Thoracic aorta (tissue), 2 donors: Measurements from ENCODE around the gene ZBTB7C. TPM values are rescaled to one million over a fixed set of nuclear protein-coding genes. Genes with fewer than 3 reads are reported as not detected.

ENCODE experiments used
- ATAC-seq: fragments of 150-250 bp; one replicate; pipeline ENCODE4 v1.8.0; 2017; ENCODE audit warnings: low read depth; ENCODE audit not compliant: insufficient number of reproducible peaks, low FRiP score
- DNase-seq: peaks from one replicate; pipeline ENCODE4 v3.0.0-alpha.2; 2020; ENCODE audit warnings: low spot score
- H3K27ac ChIP-seq, 2 donors: fragments of 200-600 bp; sonication (generic); 1 replicate in 1 of 2; 2 replicates in 1 of 2; pipeline ENCODE4 v1.5.1; 2016; ENCODE audit warnings: mild to moderate bottlenecking in 2 of 2, moderate library complexity in 2 of 2
- H3K27me3 ChIP-seq: fragments of 200-600 bp; sonication (generic); replicated peaks from 2 replicates; pipeline ENCODE4 v1.6.0; 2016; ENCODE audit warnings: mild to moderate bottlenecking; ENCODE audit not compliant: insufficient read depth
- H3K36me3 ChIP-seq: fragments of 200-600 bp; sonication (generic); one replicate; pipeline ENCODE4 v1.5.1; 2016
- H3K4me1 ChIP-seq, 2 donors: fragments of 200-600 bp; sonication (generic); 1 replicate in 1 of 2; 2 replicates in 1 of 2; pipeline versions ENCODE4 v1.5.1 to v1.6.0; 2016; ENCODE audit warnings: low read depth in 2 of 2, mild to moderate bottlenecking in 1 of 2; ENCODE audit not compliant: control insufficient read depth in 1 of 2
- H3K4me3 ChIP-seq: fragments of 200-600 bp; sonication (generic); 2 replicates; pipeline ENCODE4 v1.5.1; 2016; ENCODE audit warnings: mild to moderate bottlenecking
- H3K9me3 ChIP-seq: fragments of 200-600 bp; sonication (generic); 2 replicates; pipeline ENCODE4 v1.5.1; 2016
- total RNA-seq, 2 donors: library from RNA; depleted of rRNA; stranded (reverse); fragments of >200 nt; gene quantifications; one replicate each; pipeline versions ENCODE4 v1.1.0 to v1.2.3, GENCODE V29; 2016
- TF ChIP-seq, protein P1 (sequence below): fragments of 200-600 bp; sonication (generic); IDR thresholded peaks from one replicate; pipeline ENCODE4 v1.5.1; 2019; ENCODE audit warnings: antibody characterized with exemption

The ZBTB7C gene
- total RNA-seq, 2 donors from 2014 or later: 9.6 to 10.9 TPM

DNA sequence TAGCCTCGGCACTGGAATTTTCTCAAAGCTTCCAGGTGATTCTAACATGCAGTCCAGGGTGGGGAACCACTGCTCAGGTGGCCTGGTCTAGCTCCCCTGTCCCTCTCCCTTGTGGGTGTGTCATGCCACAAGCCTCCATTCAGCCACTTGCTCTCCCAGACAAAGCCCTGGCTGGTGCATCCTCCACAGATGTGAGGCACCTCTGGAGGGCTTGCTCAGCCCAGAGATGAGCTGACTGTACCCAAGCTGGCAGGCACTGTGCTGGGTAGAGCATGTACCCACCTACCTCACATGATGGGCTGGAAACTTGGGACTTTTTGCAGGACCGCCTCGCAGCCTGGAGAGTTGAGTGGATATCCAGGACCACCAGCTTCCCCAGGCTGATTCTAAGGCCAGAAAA is 88.1 kb downstream of the ZBTB7C start:
- Histone ChIP-seq H3K9me3 (no peaks in the 10 kb centered on the region), H3K27me3 (no peaks in the 10 kb centered on the region), H3K36me3 (no peaks in the 10 kb centered on the region), H3K4me1 (peaks cover 0 to 5% of the 10 kb centered on the region in 2 donors), H3K27ac (no peak overlapping the region), H3K4me3 (no peak overlapping the region)
- TF ChIP-seq, protein P1, sequence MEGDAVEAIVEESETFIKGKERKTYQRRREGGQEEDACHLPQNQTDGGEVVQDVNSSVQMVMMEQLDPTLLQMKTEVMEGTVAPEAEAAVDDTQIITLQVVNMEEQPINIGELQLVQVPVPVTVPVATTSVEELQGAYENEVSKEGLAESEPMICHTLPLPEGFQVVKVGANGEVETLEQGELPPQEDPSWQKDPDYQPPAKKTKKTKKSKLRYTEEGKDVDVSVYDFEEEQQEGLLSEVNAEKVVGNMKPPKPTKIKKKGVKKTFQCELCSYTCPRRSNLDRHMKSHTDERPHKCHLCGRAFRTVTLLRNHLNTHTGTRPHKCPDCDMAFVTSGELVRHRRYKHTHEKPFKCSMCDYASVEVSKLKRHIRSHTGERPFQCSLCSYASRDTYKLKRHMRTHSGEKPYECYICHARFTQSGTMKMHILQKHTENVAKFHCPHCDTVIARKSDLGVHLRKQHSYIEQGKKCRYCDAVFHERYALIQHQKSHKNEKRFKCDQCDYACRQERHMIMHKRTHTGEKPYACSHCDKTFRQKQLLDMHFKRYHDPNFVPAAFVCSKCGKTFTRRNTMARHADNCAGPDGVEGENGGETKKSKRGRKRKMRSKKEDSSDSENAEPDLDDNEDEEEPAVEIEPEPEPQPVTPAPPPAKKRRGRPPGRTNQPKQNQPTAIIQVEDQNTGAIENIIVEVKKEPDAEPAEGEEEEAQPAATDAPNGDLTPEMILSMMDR: no peak
- DNase-seq (no peak), ATAC-seq (no peak)

GRCh38 chr18:48320639-48320945 is 88.6 kb downstream of the ZBTB7C start:
- H3K4me1 ChIP-seq: peaks cover 0 to 5% of the 10 kb centered on the region in 2 donors
- no peaks in the 10 kb centered on the region for H3K27me3 ChIP-seq
- ATAC-seq: no peak
- no peaks in the 10 kb centered on the region for H3K36me3 ChIP-seq
- no peak for DNase-seq
- H3K4me3 ChIP-seq: no peak overlapping the region
- no peaks in the 10 kb centered on the region for H3K9me3 ChIP-seq
- TF ChIP-seq, protein P1: no peak
- no peak overlapping the region for H3K27ac ChIP-seq

DNA sequence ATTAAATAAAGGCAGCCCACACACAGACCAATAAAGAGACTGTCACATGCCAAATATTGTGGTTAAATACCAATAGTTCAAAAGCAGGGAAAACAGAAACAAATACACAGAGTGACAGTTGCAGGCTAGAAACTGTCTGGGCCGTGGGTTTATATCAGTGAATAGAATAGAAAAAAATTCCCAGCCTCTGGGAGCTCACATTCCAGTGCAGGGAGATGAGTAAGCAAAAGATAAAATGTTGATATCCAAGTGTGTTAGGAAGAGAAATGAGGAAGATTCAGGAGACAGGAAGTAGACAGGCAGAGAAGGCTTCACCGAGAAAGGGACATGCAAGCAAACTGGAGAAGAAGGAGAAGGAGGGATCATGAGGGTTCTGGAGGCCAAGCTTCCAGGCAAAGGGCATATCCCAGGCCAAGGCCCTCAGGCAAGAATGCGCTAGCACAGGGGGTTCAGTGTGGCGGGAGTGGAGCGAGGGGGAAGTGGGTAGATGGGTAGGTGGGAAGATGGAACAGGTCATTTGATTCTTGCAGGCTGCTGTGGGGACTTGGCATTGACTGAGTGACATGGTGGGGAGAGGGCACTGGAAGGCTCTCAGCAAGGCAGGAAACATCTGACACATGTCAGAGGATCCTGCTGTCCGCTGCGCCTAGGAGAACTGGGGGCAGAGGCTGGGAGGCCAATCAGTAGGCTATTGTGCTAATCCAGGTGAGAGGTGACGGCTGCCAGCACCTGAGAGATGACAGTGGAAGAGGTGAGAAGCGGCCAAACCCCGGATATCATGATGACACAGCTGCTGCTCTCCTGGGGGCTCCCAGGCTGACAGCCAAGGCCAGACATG is 89.2 kb downstream of the ZBTB7C start:
- ATAC-seq (no peak), DNase-seq (no peak)
- TF ChIP-seq, protein P1: no peak
- no peak overlapping the region for H3K27ac ChIP-seq
- peaks cover 0 to 5% of the 10 kb centered on the region in 2 donors for H3K4me1 ChIP-seq
- no peaks in the 10 kb centered on the region for H3K27me3 ChIP-seq
- H3K4me3 ChIP-seq: no peak overlapping the region
- no peaks in the 10 kb centered on the region for H3K36me3 ChIP-seq
- H3K9me3 ChIP-seq: no peaks in the 10 kb centered on the region

DNA sequence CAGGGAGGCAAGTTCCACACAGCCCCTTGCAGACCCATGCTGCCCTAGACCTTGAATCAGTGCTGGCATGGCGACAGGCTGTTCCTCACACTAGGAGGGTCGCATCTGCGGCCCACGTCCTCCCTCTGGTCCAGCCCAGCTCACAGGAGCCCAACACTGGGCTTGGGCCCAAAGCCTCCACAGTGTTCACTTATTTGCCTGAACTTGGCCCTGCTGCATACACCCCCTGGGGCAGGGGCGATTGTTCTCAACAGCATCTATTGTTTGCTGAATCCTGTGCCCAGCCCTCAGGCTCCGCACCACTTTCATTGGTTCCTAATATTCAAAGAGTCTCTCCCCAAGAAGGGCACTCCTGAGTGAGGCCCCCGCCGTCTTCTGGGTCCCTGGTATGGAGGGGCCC is 90.7 kb downstream of the ZBTB7C start:
- no peak overlapping the region for H3K27ac ChIP-seq
- DNase-seq (no peak), ATAC-seq (no peak)

GRCh38 chr18:48317781-48318381 is 91.3 kb downstream of the ZBTB7C start:
- no peak for DNase-seq
- no peaks in the 10 kb centered on the region for H3K9me3 ChIP-seq
- ATAC-seq: no peak

More for the DNA sequence above, 90.7 kb downstream of the ZBTB7C start:
- no peaks in the 10 kb centered on the region for H3K27me3 ChIP-seq
- no peaks in the 10 kb centered on the region for H3K9me3 ChIP-seq
- H3K4me1 ChIP-seq: peaks cover 0 to 5% of the 10 kb centered on the region in 2 donors
- H3K4me3 ChIP-seq: no peak overlapping the region
- TF ChIP-seq, protein P1: no peak
- no peaks in the 10 kb centered on the region for H3K36me3 ChIP-seq

More at GRCh38 chr18:48317781-48318381, 91.3 kb downstream of the ZBTB7C start:
- no peak overlapping the region for H3K4me3 ChIP-seq
- no peaks in the 10 kb centered on the region for H3K27me3 ChIP-seq
- TF ChIP-seq, protein P1: no peak
- H3K36me3 ChIP-seq: no peaks in the 10 kb centered on the region
- H3K4me1 ChIP-seq: peaks cover 0 to 5% of the 10 kb centered on the region in 2 donors
- no peak overlapping the region for H3K27ac ChIP-seq
